Measurements from ENCODE around the gene NRIP1. TPM values are rescaled to one million over a fixed set of nuclear protein-coding genes. Genes with fewer than 3 reads are reported as not detected.

Gene NRIP1
- total and polyA plus RNA-seq, 10 of the 15 experiments (the other 5 are each of a cell fraction or from before 2014, with no cell fraction given), result 2.9 to 26.1 (median 9.3) TPM

- no peak for TF ChIP-seq HDGF (IDR thresholded peaks at IDR 0.05)
- no peaks in the 10 kb centered on the region for H3K4me1 ChIP-seq (ENCODE audit: control insufficient read depth, insufficient read depth, low read length)
- H3K9me3 ChIP-seq (replicated peaks; ENCODE audit: control insufficient read depth, insufficient read depth, low read length), result no peaks in the 10 kb centered on the region
- intact Hi-C loops (cut with micrococcal nuclease; ENCODE audit: unreplicated experiment), result no loop called here
- H3K4me3 ChIP-seq, result no peak overlapping the region
- ChIA-PET SMC1A (ENCODE audit: uncharacterized antibody, unreplicated experiment) (interaction anchor here (1.1 kb wide), 1 partner anchor 18 kb away, joined by 3 read pairs; no protein-coding TSS in a partner anchor), POLR2A (no interaction called here), RAD21 (ENCODE audit: unreplicated experiment) (no interaction called here), CTCF (no interaction called here)
- H3K79me2 ChIP-seq (ENCODE audit: control insufficient read depth, insufficient read depth, low read length), result no peaks in the 10 kb centered on the region
- FAIRE-seq, result no peak
- no peak for DNase-seq (ENCODE audit: low read depth, low spot score)
- H2AFZ ChIP-seq (ENCODE audit: control insufficient read depth, low read depth, low read length), result no peak overlapping the region
- no peak for ATAC-seq
- no TSS peak for BruUV-seq (replicated peaks)
- no peaks in the 10 kb centered on the region for H3K27me3 ChIP-seq (replicated peaks in 1 of 2; ENCODE audit: control insufficient read depth in 2 of 2, insufficient read depth in 2 of 2, low read length in 1 of 2)
- peaks cover 2 to 12% of the 10 kb centered on the region in 2 experiments for H3K36me3 ChIP-seq (ENCODE audit: control insufficient read depth in 2 of 2, insufficient read depth in 2 of 2, low read length in 1 of 2)
- no peak overlapping the region for H3K27ac ChIP-seq (ENCODE audit: control insufficient read depth, insufficient read depth)
- no peak overlapping the region for H3K4me2 ChIP-seq (ENCODE audit: control insufficient read depth, insufficient read depth)
- WGBS (ENCODE audit: insufficient coverage, insufficient replicate concordance, low lambda C conversion rate, missing lambda C conversion rate), result 43% methylated on average over 6 of the region's 6 CpGs
- in situ Hi-C loops (cut with MboI), result no loop called here
- no peaks in the 10 kb centered on the region for H4K20me1 ChIP-seq (ENCODE audit: control insufficient read depth, insufficient read depth)
- no peak overlapping the region for H3K9ac ChIP-seq (ENCODE audit: control insufficient read depth, insufficient read depth, low read length)
Measured at GRCh38 chr21:14964621-14965020, 100.2 kb downstream of the NRIP1 start.

DNA sequence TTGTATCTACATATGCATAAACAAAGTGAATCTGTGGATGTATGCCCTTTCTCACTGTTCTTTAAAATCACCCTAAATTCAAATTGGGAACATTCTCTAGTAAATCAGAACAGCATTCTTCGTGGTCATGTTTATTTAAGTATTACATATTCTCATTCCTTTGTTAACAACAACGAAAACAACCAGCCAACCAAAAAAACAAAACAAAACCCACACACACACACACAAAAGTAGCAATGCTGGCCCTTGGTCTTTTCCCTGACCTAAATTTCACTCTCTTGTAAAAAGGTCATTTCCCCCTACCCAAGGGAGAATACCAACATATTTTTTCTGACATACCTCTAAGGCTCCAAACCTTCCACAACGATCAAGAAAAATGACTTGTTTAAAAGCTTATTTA is 102.6 kb downstream of the NRIP1 start:
- RAD21 ChIA-PET (ENCODE audit: unreplicated experiment), result no interaction called here
- intact Hi-C loops (cut with micrococcal nuclease; ENCODE audit: unreplicated experiment) (no loop called here), in situ Hi-C loops (cut with MboI) (no loop called here)
- H2AFZ ChIP-seq (ENCODE audit: control insufficient read depth, low read depth, low read length), result no peak overlapping the region
- H3K9me3 ChIP-seq (replicated peaks; ENCODE audit: control insufficient read depth, insufficient read depth, low read length), result no peaks in the 10 kb centered on the region
- 31% methylated on average over 3 of the region's 3 CpGs for WGBS (ENCODE audit: insufficient coverage, insufficient replicate concordance, low lambda C conversion rate, missing lambda C conversion rate)
- no peak for ATAC-seq
- peaks cover 0 to 7% of the 10 kb centered on the region in 2 experiments; a peak in 2 of 4 replicates for H3K36me3 ChIP-seq (ENCODE audit: control insufficient read depth in 2 of 2, insufficient read depth in 2 of 2, low read length in 1 of 2)
- H3K27me3 ChIP-seq (replicated peaks in 1 of 2; ENCODE audit: control insufficient read depth in 2 of 2, insufficient read depth in 2 of 2, low read length in 1 of 2), result no peaks in the 10 kb centered on the region
- SMC1A ChIA-PET (ENCODE audit: uncharacterized antibody, unreplicated experiment), result no interaction called here
- no peak overlapping the region for H3K9ac ChIP-seq (ENCODE audit: control insufficient read depth, insufficient read depth, low read length)
- H3K27ac ChIP-seq (ENCODE audit: control insufficient read depth, insufficient read depth), result no peak overlapping the region
- no peak overlapping the region for H3K4me3 ChIP-seq
- CTCF ChIA-PET, result no interaction called here
- H3K4me1 ChIP-seq (ENCODE audit: control insufficient read depth, insufficient read depth, low read length), result no peaks in the 10 kb centered on the region
- no peak for FAIRE-seq
- no peak overlapping the region for H3K4me2 ChIP-seq (ENCODE audit: control insufficient read depth, insufficient read depth)
- no TSS peak for BruUV-seq (replicated peaks)
- no peak for TF ChIP-seq MTA2 (IDR thresholded peaks at IDR 0.05; ENCODE audit: low read depth)
- no peak for TF ChIP-seq CREM (IDR thresholded peaks at IDR 0.05; ENCODE audit: low read depth)
- H3K79me2 ChIP-seq (ENCODE audit: control insufficient read depth, insufficient read depth, low read length), result no peaks in the 10 kb centered on the region
- DNase-seq (ENCODE audit: low read depth, low spot score), result no peak
- POLR2A ChIA-PET, result no interaction called here
- no peaks in the 10 kb centered on the region for H4K20me1 ChIP-seq (ENCODE audit: control insufficient read depth, insufficient read depth)

All from GM12878 (cell line).